Measurements from ENCODE around the gene CALN1.
"Not testable (repeated sequence)": the region's sequence is repeated elsewhere in the genome, so short reads cannot be mapped to it uniquely, and the experiment has no call there.

CALN1 gene

DNA sequence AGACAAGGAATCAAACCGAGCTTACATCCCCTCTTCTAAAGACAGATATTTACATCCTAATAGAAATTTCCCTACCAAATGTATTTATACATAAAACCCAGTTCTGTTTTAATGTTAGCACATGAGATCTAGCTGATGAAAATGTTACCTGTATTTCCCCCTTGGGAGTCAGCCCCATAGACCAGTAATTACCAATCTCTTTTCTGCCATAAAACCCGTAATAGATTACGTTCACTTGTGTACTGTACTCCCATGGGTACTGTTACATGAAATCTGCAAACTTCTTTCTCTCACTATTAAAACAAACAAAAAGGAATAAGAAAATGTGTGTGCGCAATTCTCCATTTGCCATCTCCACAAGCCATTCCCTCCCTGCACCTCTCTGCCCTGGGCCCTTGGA, 450.9 kb downstream of the CALN1 start:
- DNase-seq, result no peak

DNA sequence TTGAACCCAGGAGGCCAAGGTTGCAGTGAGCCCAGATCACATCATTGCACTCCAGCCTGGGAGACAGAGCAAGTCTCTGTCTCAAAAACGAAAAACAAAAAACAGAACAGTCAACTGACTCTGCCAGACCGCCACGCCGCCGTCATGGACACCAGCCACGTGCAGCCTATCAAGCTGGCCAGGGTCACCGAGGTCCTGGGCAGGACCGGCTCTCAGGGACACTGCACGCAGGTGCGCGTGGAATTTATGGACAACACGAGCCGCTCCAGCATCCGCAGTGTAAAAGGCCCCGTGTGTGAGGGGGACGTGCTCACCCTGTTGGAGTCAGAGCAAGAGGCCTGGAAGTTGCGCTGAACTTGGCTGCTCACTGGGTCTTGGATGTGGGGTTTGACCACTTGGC, 470.0 kb downstream of the CALN1 start:
- no peak for DNase-seq

DNA sequence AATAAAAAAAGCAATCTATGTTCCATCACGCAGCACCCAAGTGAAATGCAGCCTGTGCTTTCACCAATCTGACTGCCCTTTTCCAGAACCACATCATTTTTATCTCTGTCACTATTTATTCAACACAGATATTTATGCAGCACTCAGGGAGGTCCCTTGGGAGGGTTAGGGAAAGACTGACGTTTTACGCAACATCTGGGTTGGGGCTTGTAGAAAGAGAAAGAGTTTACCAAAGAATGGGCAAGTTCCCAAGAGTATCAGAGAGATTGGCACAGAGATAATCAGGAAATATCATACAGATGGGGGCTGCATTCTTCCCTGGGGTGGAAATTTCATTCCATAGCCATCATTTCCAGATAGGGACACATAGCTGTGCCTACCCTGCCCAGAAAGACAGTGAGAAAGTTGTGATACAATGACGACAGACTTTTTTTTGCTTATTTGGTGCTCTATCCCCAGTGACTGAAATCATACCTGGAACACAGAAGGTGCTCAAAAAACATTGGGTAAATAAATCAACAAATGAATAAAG, 474.2 kb downstream of the CALN1 start:
- no peak for DNase-seq

DNA sequence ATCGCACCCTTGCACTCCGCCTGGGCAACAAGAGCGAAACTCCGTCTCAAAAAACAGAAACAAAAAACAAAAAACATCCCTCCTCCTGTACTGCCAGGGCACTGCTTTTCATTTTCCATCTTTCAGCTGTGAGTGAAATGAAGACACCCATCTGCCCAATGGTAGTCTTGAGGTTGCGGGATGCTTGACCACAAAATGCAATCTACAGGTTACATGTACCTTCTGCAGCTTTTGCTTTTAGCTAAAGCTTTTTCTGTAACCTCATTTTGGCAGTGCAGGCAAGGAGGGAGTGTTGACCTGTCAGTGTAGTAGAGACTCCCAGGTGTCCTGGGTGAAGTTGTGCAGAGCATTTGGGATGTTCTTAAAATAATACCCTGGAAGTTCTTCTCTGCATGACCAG, 476.5 kb downstream of the CALN1 start:
- no peak for DNase-seq

DNA sequence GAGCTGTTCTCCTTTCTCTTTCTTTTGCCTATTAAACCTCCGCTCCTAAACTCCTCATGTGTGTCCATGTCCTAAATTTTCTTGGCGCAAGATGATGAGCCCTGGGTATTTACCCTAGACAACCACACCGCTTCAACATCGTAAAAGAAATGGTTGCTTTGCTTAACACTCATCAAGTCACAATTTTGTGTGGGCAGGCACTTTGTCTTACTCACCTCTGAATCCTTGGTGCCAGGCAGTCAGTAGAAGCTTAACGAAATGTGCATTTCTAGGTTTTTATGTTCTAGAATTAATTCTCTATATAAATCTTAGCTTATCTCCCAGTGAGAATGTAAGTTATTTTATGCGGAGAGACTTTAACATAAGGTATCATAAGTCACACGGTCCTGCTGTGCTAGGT, 478.7 kb downstream of the CALN1 start:
- DNase-seq, result no peak

DNA sequence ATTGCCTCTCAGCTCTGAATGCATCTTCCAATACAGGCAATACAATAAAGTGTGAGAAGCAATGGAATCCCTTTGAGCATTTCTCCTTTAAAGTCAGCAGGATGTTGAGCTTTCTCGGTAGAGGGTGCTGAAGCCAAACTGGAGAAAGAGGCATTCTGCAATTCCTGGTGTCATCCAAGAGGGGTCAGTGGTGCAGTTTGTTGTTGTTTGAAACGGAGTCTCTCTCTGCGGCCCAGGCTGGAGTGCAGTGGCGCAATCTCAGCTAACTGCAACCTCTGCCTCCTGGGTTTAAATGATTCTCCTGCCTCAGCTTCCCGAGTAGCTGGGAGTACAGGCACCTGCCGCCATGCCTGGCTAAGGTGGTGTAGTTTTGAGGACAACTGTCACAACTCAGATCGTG, 486.5 kb downstream of the CALN1 start:
- DNase-seq, result no peak

DNA sequence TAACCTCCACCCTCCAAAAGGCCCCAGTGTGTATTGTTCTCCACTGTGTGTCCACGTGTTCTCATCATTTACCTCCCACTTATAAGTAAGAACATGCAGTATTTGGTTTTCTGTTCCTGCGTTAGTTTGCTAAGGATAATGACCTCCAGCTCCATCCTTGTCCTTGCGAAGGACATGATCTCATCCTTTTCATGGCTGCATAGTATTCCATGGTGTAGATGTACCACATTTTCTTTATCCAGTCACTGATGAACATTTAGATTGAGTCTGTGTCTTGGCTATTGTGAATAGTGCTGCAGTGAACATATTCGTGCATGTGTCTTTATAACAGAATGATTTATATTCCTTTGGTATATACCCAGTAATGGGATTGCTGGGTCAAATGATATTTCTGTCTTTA, 497.9 kb downstream of the CALN1 start:
- not testable (repeated sequence) for DNase-seq

DNA sequence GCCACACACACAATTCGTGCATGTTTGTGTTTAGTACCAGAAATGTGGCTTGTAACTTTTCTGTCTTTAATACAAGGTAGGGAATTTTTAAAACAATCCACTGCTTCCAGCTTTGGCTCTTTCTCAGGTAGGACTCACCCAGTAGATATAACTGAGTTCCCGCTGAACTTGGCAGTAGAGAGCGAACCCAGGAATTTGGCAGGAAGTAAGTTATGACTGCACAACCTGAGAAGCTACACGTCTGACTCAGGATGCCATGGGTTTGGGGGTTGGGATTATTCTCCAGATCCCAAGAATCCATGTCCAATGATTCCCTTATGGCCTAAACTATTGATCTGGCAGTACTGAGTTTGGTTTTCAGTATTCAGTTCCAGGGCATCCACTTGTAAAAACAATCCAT, 499.7 kb downstream of the CALN1 start:
- no peak for DNase-seq

DNA sequence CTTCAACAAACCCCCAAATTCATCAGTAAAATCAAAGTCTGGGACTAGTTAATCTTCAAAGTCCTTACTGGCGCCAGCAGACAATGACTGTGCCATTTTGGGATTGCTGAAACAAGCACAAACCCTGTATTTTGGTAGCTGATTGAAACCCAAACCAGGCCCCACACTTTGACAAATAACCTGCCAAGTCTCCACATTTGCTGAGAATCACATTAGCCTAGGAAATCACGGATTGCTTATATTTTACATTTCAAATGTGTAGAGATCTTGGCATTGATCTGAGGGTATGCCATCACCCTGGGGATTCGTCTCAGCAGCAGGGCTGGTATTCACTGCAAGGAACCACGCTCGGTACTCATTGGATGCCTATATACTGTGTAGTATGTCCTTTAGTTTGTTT, 501.1 kb downstream of the CALN1 start:
- no peak for DNase-seq

DNA sequence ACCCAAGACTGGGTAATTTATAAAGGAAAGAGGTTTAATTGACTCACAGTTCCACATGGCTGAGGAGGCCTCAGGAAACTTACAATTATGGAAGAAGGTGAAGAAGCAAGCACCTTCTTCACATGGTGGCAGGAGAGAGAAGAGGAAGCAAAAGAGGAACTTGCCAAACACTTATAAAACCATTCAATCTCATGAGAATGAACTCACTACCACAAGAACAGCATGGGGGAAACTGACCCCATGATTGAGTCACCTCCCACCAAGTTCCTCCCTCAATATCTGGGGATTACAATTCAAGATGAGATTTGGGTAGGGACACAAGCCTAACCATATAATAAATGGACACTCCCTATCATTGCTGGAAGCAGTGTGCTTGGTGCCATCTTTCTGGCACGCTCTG, 506.3 kb downstream of the CALN1 start:
- no peak for DNase-seq

DNA sequence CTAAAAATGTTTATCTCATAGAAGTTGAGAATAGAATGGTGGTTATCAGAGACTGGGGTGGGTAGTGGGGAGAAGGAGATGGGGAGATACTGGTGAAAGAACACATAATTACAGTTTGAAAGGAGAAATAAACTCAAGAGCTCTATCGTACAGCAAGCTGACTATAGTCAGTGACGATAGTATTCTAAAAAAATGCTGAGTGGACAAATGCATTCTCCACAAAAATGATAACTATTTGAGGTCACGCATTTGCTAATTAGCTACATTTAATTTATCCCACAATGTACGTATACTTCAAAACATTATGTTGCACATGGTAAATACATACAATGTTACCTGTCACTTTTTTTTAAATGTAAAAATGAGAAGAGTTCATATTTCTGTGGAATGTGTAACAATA, 507.7 kb downstream of the CALN1 start:
- no peak for DNase-seq

DNA sequence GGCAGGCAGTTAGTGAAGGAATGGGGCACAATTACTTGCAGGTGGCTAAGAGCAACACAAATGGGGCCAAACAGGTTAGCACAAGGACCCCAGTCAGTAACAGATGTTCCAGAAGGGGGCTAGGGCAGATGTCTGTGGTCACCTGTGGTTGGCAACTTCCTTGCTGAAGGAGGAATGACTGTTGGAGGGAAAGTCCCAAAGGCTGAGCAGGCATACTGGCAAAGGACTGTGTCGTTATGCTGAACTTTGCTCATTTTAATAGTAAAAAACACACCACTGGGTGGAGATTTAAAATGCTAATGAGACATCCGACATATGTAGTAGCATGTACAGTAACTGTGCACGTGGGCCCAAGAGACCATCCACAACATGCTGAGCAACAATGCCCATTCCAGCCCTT, 511.6 kb downstream of the CALN1 start:
- no peak for DNase-seq

DNA sequence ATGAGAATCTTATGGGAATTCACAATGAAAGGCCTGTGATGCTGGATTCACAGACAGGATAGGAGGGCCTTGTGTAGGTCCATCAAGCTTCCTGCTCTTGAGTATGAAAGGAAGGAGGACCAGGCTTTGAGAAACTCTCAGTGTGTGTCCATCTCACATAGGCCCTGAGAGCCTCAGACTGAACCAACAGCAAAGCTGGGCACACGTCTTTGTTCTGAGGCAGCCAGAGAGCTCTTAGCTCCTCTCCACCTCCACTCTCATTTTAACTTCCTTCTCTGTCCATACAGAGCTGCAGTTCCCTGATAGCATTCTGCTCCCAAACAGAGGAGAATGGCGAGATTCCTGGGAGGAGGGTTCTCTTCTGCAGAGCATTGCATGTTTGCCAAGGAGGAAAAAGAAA, 515.6 kb downstream of the CALN1 start:
- DNase-seq, result no peak

DNA sequence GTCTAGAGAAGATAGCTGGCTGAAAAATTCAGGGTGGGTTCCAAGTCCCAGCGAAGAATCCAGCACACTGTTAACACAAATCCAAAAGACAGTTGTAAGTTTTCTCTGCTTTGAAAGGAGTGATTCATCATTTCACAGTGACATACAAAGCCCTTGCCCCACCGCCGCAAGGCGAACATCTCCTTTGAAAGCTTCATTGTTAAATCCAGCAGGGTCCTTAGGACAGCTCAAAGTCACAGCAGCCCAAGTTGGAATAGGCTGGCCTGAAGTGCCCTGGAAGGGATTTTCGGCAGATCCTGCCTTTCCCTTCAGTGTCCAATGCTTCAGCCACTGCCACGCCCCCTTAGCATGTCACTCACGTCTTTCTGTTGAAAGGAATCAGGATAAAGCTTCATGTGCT, 526.1 kb downstream of the CALN1 start:
- DNase-seq, result no peak

DNA sequence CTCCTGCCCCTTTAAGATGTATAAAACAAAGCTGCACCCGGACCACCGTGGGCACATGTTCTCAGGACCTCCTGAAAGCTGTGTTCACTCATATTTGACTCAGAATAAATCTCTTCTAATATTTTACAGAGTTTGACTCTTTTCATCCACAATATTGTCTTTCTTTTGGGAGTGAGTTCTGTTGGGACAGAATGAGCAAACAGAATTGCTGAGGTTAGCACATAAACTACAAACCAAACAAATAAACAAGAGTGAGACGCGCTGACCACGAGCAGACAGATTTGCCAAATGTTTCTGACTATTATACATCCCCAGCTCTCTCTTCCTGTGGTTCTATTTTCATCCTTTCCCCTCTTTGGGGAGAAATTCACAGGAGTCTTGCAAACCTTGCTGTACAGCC, 526.7 kb downstream of the CALN1 start:
- DNase-seq, result no peak

DNA sequence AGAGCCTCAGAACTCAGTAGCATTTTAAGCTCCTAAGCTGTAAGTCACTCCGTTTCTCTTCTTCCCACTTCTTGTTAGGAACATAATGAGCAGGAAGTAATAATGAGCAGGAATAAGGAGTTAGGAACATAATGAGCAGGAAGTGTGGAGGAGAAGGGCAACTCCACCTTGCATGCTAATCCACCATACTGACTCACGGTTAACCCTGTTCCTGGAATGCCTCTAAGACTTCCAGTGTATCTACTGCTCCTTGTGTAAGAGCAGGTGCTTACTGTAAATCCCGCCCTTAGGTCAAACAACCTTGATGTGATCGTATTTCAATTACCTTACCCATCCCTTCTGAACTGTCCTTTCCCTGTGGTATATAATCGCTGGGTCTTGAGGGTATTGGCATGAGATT, 528.7 kb downstream of the CALN1 start:
- DNase-seq, result no peak

DNA sequence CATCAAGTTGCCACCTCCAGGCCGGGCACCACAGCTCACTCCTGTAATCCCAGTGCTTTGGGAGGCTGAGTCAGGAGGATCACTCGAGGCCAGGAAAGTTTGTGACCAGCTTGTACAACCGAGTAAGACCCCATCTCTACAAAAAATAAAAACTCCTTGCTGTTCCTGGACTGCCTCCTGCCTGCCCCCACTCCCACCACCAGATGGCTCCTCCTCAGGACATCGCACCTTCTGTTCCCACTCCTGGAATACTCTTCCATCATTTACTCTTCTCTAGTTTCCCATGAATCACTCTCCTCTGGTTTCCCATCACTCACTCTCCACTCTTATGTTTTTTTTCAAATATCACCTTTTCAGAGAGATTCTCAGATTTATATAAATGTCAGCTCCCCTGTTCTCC, 540.7 kb downstream of the CALN1 start:
- no peak for DNase-seq

DNA sequence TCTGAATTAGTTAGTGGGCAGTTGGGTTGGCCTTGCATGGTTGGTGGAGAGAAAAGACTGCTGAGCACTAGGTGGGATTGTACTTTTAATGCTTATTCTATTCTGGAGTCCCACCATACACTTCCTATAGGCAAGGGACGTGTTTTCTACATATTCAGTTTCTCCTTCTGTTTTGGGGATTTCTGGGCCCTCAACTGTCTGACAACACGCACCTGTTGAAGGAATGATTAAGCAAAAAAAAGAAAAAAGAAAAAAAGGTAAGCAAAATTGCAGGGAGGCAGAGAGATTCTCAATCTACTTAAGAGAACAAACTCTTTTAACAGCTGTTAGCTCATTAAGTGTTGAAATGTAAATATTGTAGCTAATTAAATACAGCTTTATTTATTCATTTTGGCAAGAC, 541.3 kb downstream of the CALN1 start:
- DNase-seq, result no peak

DNA sequence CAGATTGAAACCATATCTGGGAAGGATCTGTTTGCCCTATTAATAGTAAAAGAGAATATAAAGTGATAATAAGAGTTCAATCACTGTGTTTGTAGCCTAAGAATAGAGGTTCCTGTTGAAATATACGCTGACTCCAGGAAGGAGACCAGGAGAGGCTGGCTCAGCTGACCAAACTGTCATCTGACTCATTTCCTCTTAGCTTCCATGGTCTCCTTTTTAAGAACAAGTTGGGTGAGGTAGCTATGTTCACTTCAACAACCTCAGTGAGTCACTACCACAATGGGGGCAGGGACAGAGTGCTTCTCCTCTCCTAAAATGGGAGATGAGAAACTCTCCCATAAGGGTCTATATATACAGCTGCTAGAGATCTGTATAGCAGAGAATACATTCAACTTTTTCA, 543.3 kb downstream of the CALN1 start:
- DNase-seq, result no peak

DNA sequence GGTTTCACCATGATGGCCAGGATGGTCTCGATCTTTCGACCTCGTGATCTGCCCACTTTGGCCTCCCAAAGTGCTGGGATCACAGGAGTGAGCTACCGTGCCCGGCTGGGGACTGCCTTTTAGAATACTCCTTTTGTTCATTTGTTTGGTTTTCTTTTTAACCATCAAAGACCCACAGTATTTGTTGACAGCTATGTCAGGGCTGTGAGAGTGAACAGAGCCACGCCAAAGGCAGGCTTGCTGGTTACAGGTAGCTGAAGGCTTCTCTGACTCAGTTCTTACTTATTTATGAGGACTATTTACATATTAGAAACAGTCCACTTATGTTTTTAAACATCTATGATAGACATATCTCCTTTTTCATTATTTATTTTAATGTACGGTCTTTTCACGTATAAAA, 544.5 kb downstream of the CALN1 start:
- no peak for DNase-seq

DNA sequence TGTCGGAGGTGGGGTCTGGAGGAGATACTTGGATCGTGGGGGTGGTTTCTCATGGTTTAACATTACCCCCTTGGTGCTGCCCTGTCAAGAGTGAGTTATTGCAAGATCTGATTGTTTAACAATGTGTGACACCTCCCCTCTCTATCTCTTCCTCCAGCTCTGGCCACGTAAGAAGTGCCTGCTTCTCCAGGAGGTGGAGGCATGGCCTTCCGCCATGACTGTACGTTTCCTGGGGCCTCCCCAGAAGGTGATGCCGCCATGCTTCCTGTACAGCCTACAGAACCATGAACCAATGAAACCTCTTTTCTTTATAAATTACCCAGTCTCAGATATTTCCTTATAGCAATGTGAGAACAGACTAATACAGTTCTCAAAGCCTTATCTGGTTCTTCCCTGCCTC, 547.0 kb downstream of the CALN1 start:
- no peak for DNase-seq

DNA sequence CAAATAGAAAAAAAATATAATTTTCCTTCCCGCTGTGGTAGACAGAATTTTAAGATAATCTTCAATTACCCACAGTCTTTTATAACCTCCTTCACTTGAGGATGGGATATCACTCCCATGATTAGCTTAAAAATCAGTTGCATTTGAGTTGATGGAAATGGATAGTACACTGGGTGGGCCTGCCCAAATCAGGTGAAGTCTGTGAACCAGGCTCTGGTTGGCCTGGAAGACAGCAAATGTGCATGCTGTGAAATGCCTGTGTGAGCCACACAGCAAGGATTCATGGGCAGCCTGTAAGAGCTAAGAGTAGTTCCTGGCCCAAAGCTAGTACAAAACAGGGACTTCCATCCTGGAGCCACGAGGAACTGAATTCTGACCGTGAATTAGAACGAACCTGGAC, 548.0 kb downstream of the CALN1 start:
- no peak for DNase-seq

DNA sequence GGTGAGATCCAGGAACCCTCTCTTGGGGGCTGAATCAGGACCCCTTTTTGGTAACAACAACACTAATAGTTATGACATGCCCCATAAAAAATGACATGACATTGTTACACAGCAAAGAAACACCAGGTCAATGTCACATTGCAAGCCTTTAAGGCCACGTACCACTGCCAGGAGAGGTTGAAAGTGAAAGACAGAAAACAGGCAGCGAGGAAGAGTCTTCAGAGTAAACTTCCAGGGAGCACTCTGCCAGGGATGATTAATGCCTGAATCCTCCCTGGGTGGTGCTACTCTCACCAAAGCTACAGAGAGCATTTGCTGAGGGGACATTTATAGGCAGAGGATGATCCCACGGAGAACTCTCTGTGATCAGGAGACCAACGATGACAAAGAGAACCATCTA, 551.6 kb downstream of the CALN1 start:
- DNase-seq, result no peak

DNA sequence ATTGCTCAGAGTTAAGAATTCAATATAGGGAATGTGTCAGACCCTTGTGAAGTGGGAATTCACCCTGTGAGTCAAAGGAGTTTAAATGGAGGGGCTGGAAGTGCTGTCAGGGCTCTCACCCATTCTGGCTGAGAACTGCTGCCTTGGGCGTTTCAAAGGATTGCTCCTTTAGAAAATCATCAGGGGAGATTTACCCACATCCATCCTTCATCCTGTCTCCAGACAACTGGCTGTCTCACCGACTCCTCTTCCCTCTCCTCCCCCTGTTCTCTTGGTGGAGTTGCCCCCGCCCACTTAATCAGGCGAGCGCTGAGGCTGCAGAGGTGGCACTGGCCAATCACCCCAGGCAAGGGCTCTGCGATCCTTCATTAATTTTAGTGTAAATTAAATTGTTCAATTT, 554.8 kb downstream of the CALN1 start:
- DNase-seq, result no peak

DNA sequence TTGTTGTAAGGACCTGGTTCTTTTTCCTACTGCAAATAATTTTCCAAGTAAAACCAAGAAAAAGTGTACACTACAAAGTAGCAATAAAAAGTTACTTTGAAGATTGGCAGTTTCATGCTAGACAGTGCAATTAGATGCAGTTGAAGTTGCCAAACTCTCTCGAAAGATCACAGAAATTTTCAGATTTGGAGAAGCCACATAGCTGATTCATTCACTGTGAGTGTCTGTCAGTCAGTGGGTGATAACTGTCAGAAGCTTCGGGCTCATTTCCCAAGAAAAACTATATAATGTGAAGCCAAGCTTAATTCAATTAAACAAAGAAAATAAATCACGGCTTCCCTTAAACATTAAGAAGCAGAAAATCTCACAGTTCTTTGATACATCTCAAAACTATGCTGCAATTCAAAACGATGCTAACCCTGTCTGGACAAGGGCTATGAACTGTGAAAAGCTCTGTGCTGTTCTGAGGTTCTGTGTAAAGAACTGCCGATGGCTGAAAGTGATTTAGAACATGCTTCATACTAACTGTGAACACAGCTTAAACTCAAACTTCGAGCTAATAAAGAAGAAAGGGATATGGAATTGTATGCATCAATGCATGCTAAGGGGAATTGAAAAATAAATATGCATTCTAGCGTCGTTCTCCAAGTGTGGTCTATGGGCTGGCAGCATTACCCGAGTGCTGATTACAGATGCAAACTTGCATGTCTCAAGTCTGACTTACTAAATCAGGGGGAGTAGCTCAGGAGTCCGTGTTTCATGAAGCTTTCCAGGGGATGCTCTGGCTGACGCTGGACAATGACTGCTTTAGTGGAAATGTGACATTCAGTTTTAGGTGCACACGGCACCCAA, 557.4 kb downstream of the CALN1 start:
- no peak for DNase-seq

Data from NCI-H1417 treated with DMSO at 0.1 percent for 48 hours (cell line).